GM12878 (cell line): Measurements from ENCODE around the gene POLE2. TPM values are rescaled to one million over a fixed set of nuclear protein-coding genes. Genes with fewer than 3 reads are reported as not detected.

Source experiments
- CEBPB ChIP-seq, 2 experiments: fragments of 150-350 bp in 1 of 2; IDR thresholded peaks; 2 replicates each; pipeline ENCODE4 v1.6.1; 2012 to 2014; ENCODE audit warnings: low read depth in 2 of 2, low read length in 2 of 2, borderline replicate concordance in 1 of 2, inconsistent platforms in 1 of 2
- LARP7 ChIP-seq: fragments of 450-650 bp; IDR thresholded peaks from 2 replicates; pipeline ENCODE4 v1.6.1; 2017; ENCODE audit warnings: mild to moderate bottlenecking
- POU2F2 ChIP-seq: IDR thresholded peaks from 3 replicates; pipeline ENCODE4 v1.6.1; 2011; ENCODE audit warnings: low read depth, mild to moderate bottlenecking, low read length, borderline replicate concordance
- ZNF384 ChIP-seq: IDR thresholded peaks from 2 replicates; pipeline ENCODE4 v1.6.1; 2012; ENCODE audit warnings: low read depth, mild to moderate bottlenecking, low read length, improper control_type of control experiment, borderline replicate concordance
- polyA plus RNA-seq, 11 experiments: library from polyadenylated mRNA; depleted of rRNA in 4 of 11; unstranded in 6 of 11; stranded (reverse) in 5 of 11; fragments of >200 nt; fragmentation: Nextera tagmentation in 4 of 11; fragmentation: Illumina TruSeq in 1 of 11; extraction: Ambion mirVana in 4 of 11; extraction: Trizol in 1 of 11; gene quantifications; 1 replicate in 1 of 11; 2 replicates in 10 of 11; pipeline versions ENCODE4 v1.2.1 to v1.2.3, GENCODE V29; 2011 to 2016; ENCODE audit warnings: inconsistent platforms in 2 of 11, missing spikeins in 2 of 11, low read depth in 1 of 11
- total RNA-seq, 4 experiments: library from RNA; depleted of rRNA in 3 of 4; stranded (reverse); fragments of >200 nt in 3 of 4; fragmentation: Illumina TruSeq in 1 of 4; extraction: Trizol in 1 of 4; gene quantifications; 2 replicates each; pipeline versions ENCODE4 v1.2.1 to v1.2.3, GENCODE V29; 2013 to 2021
- TF ChIP-seq, protein P1 (sequence below): IDR thresholded peaks from 2 replicates; pipeline ENCODE4 v1.6.1; 2012; ENCODE audit warnings: mild to moderate bottlenecking, low read depth, low read length
- TF ChIP-seq, protein P2 (sequence below): fragments of 150-350 bp; IDR thresholded peaks from 2 replicates; pipeline ENCODE4 v1.6.1; 2014; ENCODE audit warnings: mild to moderate bottlenecking, low read depth, low read length
- TF ChIP-seq, protein P3 (sequence below): fragments of 450-650 bp; IDR thresholded peaks from 2 replicates; pipeline ENCODE4 v1.6.1; 2018; ENCODE audit warnings: borderline replicate concordance, mild to moderate bottlenecking; ENCODE audit not compliant: partially characterized antibody

The POLE2 gene
- total and polyA plus RNA-seq, 10 of the 15 experiments (the other 5 are each of a cell fraction or from before 2014, with no cell fraction given) = 22.0 to 45.6 (median 38.8) TPM

- TF ChIP-seq, protein P1, sequence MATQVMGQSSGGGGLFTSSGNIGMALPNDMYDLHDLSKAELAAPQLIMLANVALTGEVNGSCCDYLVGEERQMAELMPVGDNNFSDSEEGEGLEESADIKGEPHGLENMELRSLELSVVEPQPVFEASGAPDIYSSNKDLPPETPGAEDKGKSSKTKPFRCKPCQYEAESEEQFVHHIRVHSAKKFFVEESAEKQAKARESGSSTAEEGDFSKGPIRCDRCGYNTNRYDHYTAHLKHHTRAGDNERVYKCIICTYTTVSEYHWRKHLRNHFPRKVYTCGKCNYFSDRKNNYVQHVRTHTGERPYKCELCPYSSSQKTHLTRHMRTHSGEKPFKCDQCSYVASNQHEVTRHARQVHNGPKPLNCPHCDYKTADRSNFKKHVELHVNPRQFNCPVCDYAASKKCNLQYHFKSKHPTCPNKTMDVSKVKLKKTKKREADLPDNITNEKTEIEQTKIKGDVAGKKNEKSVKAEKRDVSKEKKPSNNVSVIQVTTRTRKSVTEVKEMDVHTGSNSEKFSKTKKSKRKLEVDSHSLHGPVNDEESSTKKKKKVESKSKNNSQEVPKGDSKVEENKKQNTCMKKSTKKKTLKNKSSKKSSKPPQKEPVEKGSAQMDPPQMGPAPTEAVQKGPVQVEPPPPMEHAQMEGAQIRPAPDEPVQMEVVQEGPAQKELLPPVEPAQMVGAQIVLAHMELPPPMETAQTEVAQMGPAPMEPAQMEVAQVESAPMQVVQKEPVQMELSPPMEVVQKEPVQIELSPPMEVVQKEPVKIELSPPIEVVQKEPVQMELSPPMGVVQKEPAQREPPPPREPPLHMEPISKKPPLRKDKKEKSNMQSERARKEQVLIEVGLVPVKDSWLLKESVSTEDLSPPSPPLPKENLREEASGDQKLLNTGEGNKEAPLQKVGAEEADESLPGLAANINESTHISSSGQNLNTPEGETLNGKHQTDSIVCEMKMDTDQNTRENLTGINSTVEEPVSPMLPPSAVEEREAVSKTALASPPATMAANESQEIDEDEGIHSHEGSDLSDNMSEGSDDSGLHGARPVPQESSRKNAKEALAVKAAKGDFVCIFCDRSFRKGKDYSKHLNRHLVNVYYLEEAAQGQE = no peak
- TF ChIP-seq, protein P2, sequence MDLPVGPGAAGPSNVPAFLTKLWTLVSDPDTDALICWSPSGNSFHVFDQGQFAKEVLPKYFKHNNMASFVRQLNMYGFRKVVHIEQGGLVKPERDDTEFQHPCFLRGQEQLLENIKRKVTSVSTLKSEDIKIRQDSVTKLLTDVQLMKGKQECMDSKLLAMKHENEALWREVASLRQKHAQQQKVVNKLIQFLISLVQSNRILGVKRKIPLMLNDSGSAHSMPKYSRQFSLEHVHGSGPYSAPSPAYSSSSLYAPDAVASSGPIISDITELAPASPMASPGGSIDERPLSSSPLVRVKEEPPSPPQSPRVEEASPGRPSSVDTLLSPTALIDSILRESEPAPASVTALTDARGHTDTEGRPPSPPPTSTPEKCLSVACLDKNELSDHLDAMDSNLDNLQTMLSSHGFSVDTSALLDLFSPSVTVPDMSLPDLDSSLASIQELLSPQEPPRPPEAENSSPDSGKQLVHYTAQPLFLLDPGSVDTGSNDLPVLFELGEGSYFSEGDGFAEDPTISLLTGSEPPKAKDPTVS = no peak
- TF ChIP-seq LARP7 (no peak), CEBPB (IDR thresholded peaks at IDR 0.05; ENCODE audit: borderline replicate concordance in 1 of 2, low read depth in 2 of 2, low read length in 2 of 2) (no peak), ZNF384 (no peak), POU2F2 (no peak)
- TF ChIP-seq, protein P3, sequence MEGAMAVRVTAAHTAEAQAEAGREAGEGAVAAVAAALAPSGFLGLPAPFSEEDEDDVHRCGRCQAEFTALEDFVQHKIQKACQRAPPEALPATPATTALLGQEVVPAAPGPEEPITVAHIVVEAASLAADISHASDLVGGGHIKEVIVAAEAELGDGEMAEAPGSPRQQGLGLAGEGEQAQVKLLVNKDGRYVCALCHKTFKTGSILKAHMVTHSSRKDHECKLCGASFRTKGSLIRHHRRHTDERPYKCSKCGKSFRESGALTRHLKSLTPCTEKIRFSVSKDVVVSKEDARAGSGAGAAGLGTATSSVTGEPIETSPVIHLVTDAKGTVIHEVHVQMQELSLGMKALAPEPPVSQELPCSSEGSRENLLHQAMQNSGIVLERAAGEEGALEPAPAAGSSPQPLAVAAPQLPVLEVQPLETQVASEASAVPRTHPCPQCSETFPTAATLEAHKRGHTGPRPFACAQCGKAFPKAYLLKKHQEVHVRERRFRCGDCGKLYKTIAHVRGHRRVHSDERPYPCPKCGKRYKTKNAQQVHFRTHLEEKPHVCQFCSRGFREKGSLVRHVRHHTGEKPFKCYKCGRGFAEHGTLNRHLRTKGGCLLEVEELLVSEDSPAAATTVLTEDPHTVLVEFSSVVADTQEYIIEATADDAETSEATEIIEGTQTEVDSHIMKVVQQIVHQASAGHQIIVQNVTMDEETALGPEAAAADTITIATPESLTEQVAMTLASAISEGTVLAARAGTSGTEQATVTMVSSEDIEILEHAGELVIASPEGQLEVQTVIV = no peak
These were observed 72.2 kb downstream of the POLE2 start (continued) for GRCh38 chr14:49615776-49616175.
